IMR-90 (cell line): Measurements from ENCODE around the gene TFEB. TPM values are rescaled to one million over a fixed set of nuclear protein-coding genes. Genes with fewer than 3 reads are reported as not detected.

Experiments used
- ATAC-seq: fragments of 200-7000 bp; cut with Tn5 transposase; 2 replicates; pipeline ENCODE4 v1.9.1; 2020; ENCODE audit warnings: low read depth, mild to moderate bottlenecking, moderate library complexity
- BruUV-seq: library from RNA; stranded (reverse); fragments of 400-500 nt; replicated peaks from 2 replicates; lab custom pipeline; 2021; lab: Mats Ljungman, UMichigan
- CTCF ChIA-PET: fragments of 300-600 bp; formaldehyde crosslinking; extraction: SDS; loops from one replicate; lab custom pipeline; 2021; ENCODE audit warnings: antibody characterized with exemption; lab: Yijun Ruan, JAX
- POLR2A ChIA-PET: fragments of 300-600 bp; sonication (Branson Sonifier 250); formaldehyde crosslinking; loops from one replicate; lab custom pipeline; 2022; ENCODE audit warnings: antibody characterized with exemption; ENCODE audit not compliant: unreplicated experiment; lab: Charles Lee
- DNase-seq: peaks from one replicate; pipeline ENCODE4 v3.0.0; 2013
- H2AFZ ChIP-seq: replicated peaks from 2 replicates; pipeline ENCODE3; 2013; ENCODE audit warnings: low read length, mild to moderate bottlenecking; ENCODE audit not compliant: poor library complexity
- H2AK5ac ChIP-seq: 2 replicates; pipeline ENCODE4 v1.6.1; 2013; ENCODE audit warnings: low read depth, low read length, inconsistent platforms
- H2AK9ac ChIP-seq: replicated peaks from 2 replicates; pipeline ENCODE3; 2013; ENCODE audit warnings: mild to moderate bottlenecking, low read depth, low read length, moderate library complexity; ENCODE audit not compliant: poor library complexity
- H2BK120ac ChIP-seq: 2 replicates; pipeline ENCODE4 v1.6.1; 2013; ENCODE audit warnings: low read depth, low read length, inconsistent platforms
- H2BK15ac ChIP-seq: 3 replicates; pipeline ENCODE4 v1.6.1; 2013; ENCODE audit warnings: low read depth, low read length, inconsistent platforms
- H2BK20ac ChIP-seq: 2 replicates; pipeline ENCODE4 v1.6.1; 2013; ENCODE audit warnings: low read depth, mild to moderate bottlenecking, inconsistent platforms, low read length, moderate library complexity
- H2BK5ac ChIP-seq: 2 replicates; pipeline ENCODE4 v1.6.1; 2013; ENCODE audit warnings: mild to moderate bottlenecking, low read depth, low read length, inconsistent platforms; ENCODE audit not compliant: poor library complexity, severe bottlenecking
- H3K14ac ChIP-seq: replicated peaks from 2 replicates; pipeline ENCODE4 v1.6.1; 2013; ENCODE audit warnings: low read depth, low read length, inconsistent platforms
- H3K18ac ChIP-seq: 2 replicates; pipeline ENCODE4 v1.6.1; 2013; ENCODE audit warnings: low read depth, low read length, control low read depth
- H3K23ac ChIP-seq: 2 replicates; pipeline ENCODE4 v1.6.1; 2013; ENCODE audit warnings: low read depth, low read length, inconsistent platforms
- H3K27ac ChIP-seq: 2 replicates; pipeline ENCODE4 v1.5.1; 2013; ENCODE audit warnings: mild to moderate bottlenecking, control low read depth, low read length; ENCODE audit not compliant: insufficient read depth
- H3K27me3 ChIP-seq: 2 replicates; pipeline ENCODE4 v1.6.1; 2013; ENCODE audit warnings: low read length; ENCODE audit not compliant: control insufficient read depth, insufficient read depth
- H3K36me3 ChIP-seq: 2 replicates; pipeline ENCODE4 v1.6.1; 2013; ENCODE audit warnings: low read length, mixed read lengths; ENCODE audit not compliant: control insufficient read depth, insufficient read depth
- H3K4ac ChIP-seq: 2 replicates; pipeline ENCODE4 v1.6.1; 2013; ENCODE audit warnings: low read depth, low read length, inconsistent platforms
- H3K4me1 ChIP-seq: 2 replicates; pipeline ENCODE4 v1.6.1; 2013; ENCODE audit warnings: low read length, mixed read lengths; ENCODE audit not compliant: control insufficient read depth, insufficient read depth
- H3K4me2 ChIP-seq: 2 replicates; pipeline ENCODE4 v1.6.1; 2013; ENCODE audit warnings: low read depth, mild to moderate bottlenecking, control low read depth, low read length, moderate library complexity
- H3K4me3 ChIP-seq: 2 replicates; pipeline ENCODE4 v1.5.1; 2013; ENCODE audit warnings: low read depth, mild to moderate bottlenecking, control low read depth, low read length, moderate library complexity; ENCODE audit not compliant: insufficient read depth
- H3K56ac ChIP-seq: 2 replicates; pipeline ENCODE4 v1.6.1; 2013; ENCODE audit warnings: low read length, inconsistent platforms; ENCODE audit not compliant: insufficient read depth; ENCODE audit errors: extremely low read depth
- H3K79me1 ChIP-seq, 2 experiments: 2 replicates each; pipeline ENCODE4 v1.6.1; 2013; ENCODE audit warnings: low read length in 2 of 2, inconsistent platforms in 1 of 2, low read depth in 1 of 2
- H3K9ac ChIP-seq: 2 replicates; pipeline ENCODE4 v1.6.1; 2013; ENCODE audit warnings: low read depth, low read length, control low read depth
- H3K9me1 ChIP-seq: 2 replicates; pipeline ENCODE4 v1.6.1; 2013; ENCODE audit warnings: low read length, inconsistent platforms; ENCODE audit not compliant: insufficient read depth
- H3K9me3 ChIP-seq: 2 replicates; pipeline ENCODE4 v1.6.1; 2013; ENCODE audit warnings: low read length; ENCODE audit not compliant: control insufficient read depth, insufficient read depth
- H4K20me1 ChIP-seq: 2 replicates; pipeline ENCODE4 v1.6.1; 2013; ENCODE audit warnings: low read length, inconsistent platforms; ENCODE audit not compliant: insufficient read depth
- H4K5ac ChIP-seq: 2 replicates; pipeline ENCODE4 v1.6.1; 2013; ENCODE audit warnings: mild to moderate bottlenecking, low read depth, low read length, control low read depth
- H4K8ac ChIP-seq, 2 experiments: 2 replicates each; pipeline ENCODE4 v1.6.1; 2013; ENCODE audit warnings: low read depth in 2 of 2, low read length in 2 of 2, control low read depth in 1 of 2, inconsistent platforms in 1 of 2
- H4K91ac ChIP-seq: 2 replicates; pipeline ENCODE4 v1.6.1; 2013; ENCODE audit warnings: low read depth, low read length, inconsistent platforms; ENCODE audit not compliant: insufficient read depth
- BHLHE40 ChIP-seq: fragments of 150-350 bp; IDR thresholded peaks from 2 replicates; pipeline ENCODE4 v1.6.1; 2016; ENCODE audit warnings: mild to moderate bottlenecking, low read depth, low read length
- CEBPB ChIP-seq: IDR thresholded peaks from 2 replicates; pipeline ENCODE4 v1.6.1; 2012; ENCODE audit warnings: low read depth, low read length, improper control_type of control experiment
- CHD1 ChIP-seq: IDR thresholded peaks from 2 replicates; pipeline ENCODE4 v1.6.1; 2012; ENCODE audit warnings: low read depth, low read length, improper control_type of control experiment
- ELK1 ChIP-seq: fragments of 150-350 bp; IDR thresholded peaks from 2 replicates; pipeline ENCODE4 v1.6.1; 2016; ENCODE audit warnings: low read depth, mild to moderate bottlenecking, low read length, moderate library complexity, borderline replicate concordance
- FOS ChIP-seq: fragments of 150-350 bp; IDR thresholded peaks from 2 replicates; pipeline ENCODE4 v1.6.1; 2016; ENCODE audit warnings: low read depth, low read length
- MAFK ChIP-seq: IDR thresholded peaks from 2 replicates; pipeline ENCODE4 v1.6.1; 2012; ENCODE audit warnings: low read depth, low read length, improper control_type of control experiment
- MAZ ChIP-seq: IDR thresholded peaks from 2 replicates; pipeline ENCODE4 v1.6.1; 2012; ENCODE audit warnings: low read depth, mild to moderate bottlenecking, low read length, improper control_type of control experiment, moderate library complexity, borderline replicate concordance
- MXI1 ChIP-seq: IDR thresholded peaks from 2 replicates; pipeline ENCODE4 v1.6.1; 2012; ENCODE audit warnings: low read depth, mild to moderate bottlenecking, low read length, moderate library complexity, borderline replicate concordance
- POLR2A ChIP-seq: IDR thresholded peaks from 2 replicates; pipeline ENCODE4 v1.6.1; 2012; ENCODE audit warnings: mild to moderate bottlenecking, low read depth, low read length
- RAD21 ChIP-seq: IDR thresholded peaks from 2 replicates; pipeline ENCODE4 v1.6.1; 2012; ENCODE audit warnings: low read length, improper control_type of control experiment
- RCOR1 ChIP-seq: IDR thresholded peaks from 2 replicates; pipeline ENCODE4 v1.6.1; 2012; ENCODE audit warnings: mild to moderate bottlenecking, low read length, improper control_type of control experiment; ENCODE audit not compliant: insufficient replicate concordance
- RFX5 ChIP-seq: IDR thresholded peaks from 2 replicates; pipeline ENCODE4 v1.8.0; 2012; ENCODE audit warnings: low read depth, mild to moderate bottlenecking, low read length, moderate library complexity
- SMC3 ChIP-seq: fragments of 150-350 bp; IDR thresholded peaks from 2 replicates; pipeline ENCODE4 v1.6.1; 2016; ENCODE audit warnings: low read depth, mild to moderate bottlenecking, antibody characterized with exemption, low read length, moderate library complexity
- USF2 ChIP-seq: fragments of 150-350 bp; IDR thresholded peaks from 2 replicates; pipeline ENCODE4 v1.6.1; 2017; ENCODE audit warnings: mild to moderate bottlenecking, antibody characterized with exemption, low read length, low read depth
- WGBS, 2 experiments: methylation state at CpG; one replicate each; pipeline versions ENCODE4 v1.1.5 to v1.1.7; 2013; ENCODE audit warnings: missing lambda C conversion rate in 2 of 2; ENCODE audit not compliant: insufficient read length in 1 of 2; ENCODE audit errors: extremely low coverage in 2 of 2; 5-methylcytosine and 5-hydroxymethylcytosine counted together
- dilution Hi-C: fragments of 300-500 bp; cut with HindIII; formaldehyde crosslinking; loops from one replicate; pipeline ENCODE4 v1.14.3; 2018; ENCODE audit warnings: low sequenced_read_pairs; ENCODE audit not compliant: unreplicated experiment
- in situ Hi-C: fragments of 300-500 bp; cut with MboI; formaldehyde crosslinking; loops from 3 replicates; pipeline ENCODE4 v1.14.3; 2019; ENCODE audit warnings: low sequenced_read_pairs, inconsistent platforms, mixed read lengths
- intact Hi-C: fragments of 100-400 bp; cut with micrococcal nuclease; formaldehyde crosslinking; loops from 2 replicates; pipeline ENCODE4 v1.10.0; 2022
- polyA plus RNA-seq, 3 experiments: library from polyadenylated mRNA; depleted of rRNA; stranded (reverse); fragments of >200 nt; gene quantifications; 2 replicates each; pipeline ENCODE4 v1.2.3, GENCODE V29; 2012; ENCODE audit warnings: low replicate concordance in 1 of 3
- total RNA-seq: library from RNA; depleted of rRNA; stranded (reverse); fragments of >200 nt; gene quantifications from 2 replicates; pipeline ENCODE4 v1.2.3, GENCODE V29; 2012
- TF ChIP-seq, protein P1 (sequence below): conservative IDR thresholded peaks from 2 replicates; pipeline ENCODE4 v1.5.1; 2012; ENCODE audit warnings: mild to moderate bottlenecking, low read depth, low read length, improper control_type of control experiment

Gene TFEB
- total and polyA plus RNA-seq, 2 of the 4 experiments (the other 2 are of a cell fraction), result 4.5 to 4.9 TPM

DNA sequence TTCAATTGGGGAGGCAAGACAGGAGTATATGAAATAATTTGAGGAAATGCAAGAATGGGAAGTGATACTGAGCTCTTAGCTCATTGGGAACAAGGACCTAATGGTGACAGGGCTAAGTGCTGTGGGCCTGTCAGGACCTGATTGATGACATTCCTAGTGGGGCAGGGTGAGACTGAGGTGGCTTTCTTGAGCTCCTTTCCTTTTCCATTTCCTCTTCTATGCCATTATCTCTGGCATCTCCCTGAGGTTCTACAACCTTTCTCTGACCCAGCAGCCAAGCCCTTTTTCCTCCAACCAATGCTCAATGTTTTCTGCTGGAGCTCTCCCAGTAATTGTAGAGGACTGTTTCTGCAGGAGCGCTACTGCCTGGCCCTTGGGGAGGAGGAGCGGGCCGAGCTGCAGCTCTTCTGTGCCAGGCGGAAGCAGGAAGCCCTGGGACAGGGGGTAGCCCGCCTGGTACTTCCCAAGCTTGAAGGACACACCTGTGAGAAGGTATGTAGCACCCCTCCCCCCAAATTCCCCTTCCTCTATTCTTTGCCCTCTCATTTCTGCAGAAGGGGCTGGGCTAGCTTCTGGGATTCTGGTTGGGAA is 49.3 kb upstream of the TFEB start:
- Histone ChIP-seq H3K27ac (no peak overlapping the region), H4K20me1 (no peaks in the 10 kb centered on the region), H2BK20ac (no peak overlapping the region), H3K9me1 (peaks cover 3% of the 10 kb centered on the region; the same call in 1 of the 2 replicates), H2AK5ac (no peak overlapping the region), H3K9ac (no peak overlapping the region), H2BK5ac (no peak overlapping the region), H2AFZ (no peak overlapping the region), H4K5ac (no peak overlapping the region), H3K79me1 (peaks cover 16 to 40% of the 10 kb centered on the region in 2 experiments), H4K8ac (no peak overlapping the region), H3K27me3 (no peaks in the 10 kb centered on the region), H3K56ac (no peak overlapping the region), H2BK15ac (no peak overlapping the region), H3K4me1 (peaks cover 11% of the 10 kb centered on the region), H4K91ac (no peak overlapping the region), H3K36me3 (peaks cover 7% of the 10 kb centered on the region), H3K18ac (no peak overlapping the region), H3K4ac (no peak overlapping the region), H3K4me2 (no peak overlapping the region), H3K14ac (no peak overlapping the region), H3K9me3 (no peaks in the 10 kb centered on the region), H3K23ac (no peak overlapping the region), H2AK9ac (no peak overlapping the region), H2BK120ac (no peak overlapping the region), H3K4me3 (no peak overlapping the region)
- POLR2A ChIA-PET, result no interaction called here
- WGBS, 2 experiments, result no CpG with 5 or more reads among the region's 5 CpGs
- CTCF ChIA-PET, result no interaction called here
- dilution Hi-C loops, result no loop called here
- TF ChIP-seq USF2, result no peak
- no peak for TF ChIP-seq POLR2A
- TF ChIP-seq CEBPB, result no peak
- no peak for TF ChIP-seq FOS
- no peak for TF ChIP-seq SMC3
- TF ChIP-seq CHD1, result no peak
- TF ChIP-seq, protein P1, sequence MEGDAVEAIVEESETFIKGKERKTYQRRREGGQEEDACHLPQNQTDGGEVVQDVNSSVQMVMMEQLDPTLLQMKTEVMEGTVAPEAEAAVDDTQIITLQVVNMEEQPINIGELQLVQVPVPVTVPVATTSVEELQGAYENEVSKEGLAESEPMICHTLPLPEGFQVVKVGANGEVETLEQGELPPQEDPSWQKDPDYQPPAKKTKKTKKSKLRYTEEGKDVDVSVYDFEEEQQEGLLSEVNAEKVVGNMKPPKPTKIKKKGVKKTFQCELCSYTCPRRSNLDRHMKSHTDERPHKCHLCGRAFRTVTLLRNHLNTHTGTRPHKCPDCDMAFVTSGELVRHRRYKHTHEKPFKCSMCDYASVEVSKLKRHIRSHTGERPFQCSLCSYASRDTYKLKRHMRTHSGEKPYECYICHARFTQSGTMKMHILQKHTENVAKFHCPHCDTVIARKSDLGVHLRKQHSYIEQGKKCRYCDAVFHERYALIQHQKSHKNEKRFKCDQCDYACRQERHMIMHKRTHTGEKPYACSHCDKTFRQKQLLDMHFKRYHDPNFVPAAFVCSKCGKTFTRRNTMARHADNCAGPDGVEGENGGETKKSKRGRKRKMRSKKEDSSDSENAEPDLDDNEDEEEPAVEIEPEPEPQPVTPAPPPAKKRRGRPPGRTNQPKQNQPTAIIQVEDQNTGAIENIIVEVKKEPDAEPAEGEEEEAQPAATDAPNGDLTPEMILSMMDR, result no peak
- TF ChIP-seq MAZ, result no peak
- no peak for TF ChIP-seq RFX5
- no peak for TF ChIP-seq RAD21
- no peak for TF ChIP-seq ELK1
- no peak for TF ChIP-seq MXI1
- no peak for TF ChIP-seq BHLHE40
- no peak for TF ChIP-seq RCOR1
- no peak for TF ChIP-seq MAFK
- BruUV-seq, result no TSS peak
- in situ Hi-C loops, result loop anchor here (5.0 to 10.0 kb wide), 2 partner anchors 150 to 263 kb away; no protein-coding TSS in a partner anchor
- intact Hi-C loops, result loop anchor here (5.0 to 10.0 kb wide), 3 partner anchors 153 to 430 kb away; partner anchors contain the start of gene MRPS10
- no peak for ATAC-seq
- DNase-seq, result no peak
